A549 treated with dexamethasone at 1 μM for 4 hours (cell line): ENCODE data around the gene IMMT. TPM values are rescaled to one million over a fixed set of nuclear protein-coding genes. Genes with fewer than 3 reads are reported as not detected.

Experiments
- total RNA-seq: library from RNA; stranded (reverse); fragments of 200-300 nt; extraction: Qiagen RNA extraction; gene quantifications from 5 replicates; pipeline ENCODE4 v1.2.3, GENCODE V29; 2022

Gene IMMT
- total RNA-seq, result 110 to 120 TPM (median 116 TPM) in 5 replicates

GRCh38 chr2:86195055-86195807 lies at the start of gene IMMT:
TSS of gene IMMT (minus strand) at chr2:86195462. CDS start at chr2:86195382, 80 bp downstream.

GRCh38 chr2:86105969-86106945 lies 89.0 kb downstream of the IMMT start, which contains the start of gene PTCD3:
TSS of gene PTCD3 (plus strand) at chr2:86106235. CDS start at chr2:86106248, 13 bp downstream.

GRCh38 chr2:86105252-86105968 lies 89.9 kb downstream of the IMMT start, which contains the start of gene POLR1A:
TSS of gene POLR1A (minus strand) at chr2:86105886. CDS start at chr2:86105776, 110 bp downstream.

Other genes starting within 250 kb of the IMMT start
- gene POLR1A, start 89.6 kb downstream of the IMMT start, total RNA-seq, result 15.3 to 29.4 TPM (median 27.1 TPM) in 5 replicates
- 71.8 to 92.5 TPM (median 77.0 TPM) in 5 replicates for gene PTCD3, start 89.2 kb downstream of the IMMT start, total RNA-seq
- 65.9 to 98.4 TPM (median 69.3 TPM) in 5 replicates for gene MRPL35, start 4.0 kb upstream of the IMMT start, total RNA-seq
- gene REEP1, start 142.2 kb upstream of the IMMT start, total RNA-seq, result 0.89 to 1.6 TPM (median 1.2 TPM) in 5 replicates
- gene KDM3A, start 245.9 kb upstream of the IMMT start, total RNA-seq, result 17.2 to 23.9 TPM (median 23.0 TPM) in 5 replicates